ENCODE results near the gene TCTN1.
"Not testable (repeated sequence)": the region's sequence is repeated elsewhere in the genome, so short reads cannot be mapped to it uniquely, and the experiment has no call there.

TCTN1 gene

DNA sequence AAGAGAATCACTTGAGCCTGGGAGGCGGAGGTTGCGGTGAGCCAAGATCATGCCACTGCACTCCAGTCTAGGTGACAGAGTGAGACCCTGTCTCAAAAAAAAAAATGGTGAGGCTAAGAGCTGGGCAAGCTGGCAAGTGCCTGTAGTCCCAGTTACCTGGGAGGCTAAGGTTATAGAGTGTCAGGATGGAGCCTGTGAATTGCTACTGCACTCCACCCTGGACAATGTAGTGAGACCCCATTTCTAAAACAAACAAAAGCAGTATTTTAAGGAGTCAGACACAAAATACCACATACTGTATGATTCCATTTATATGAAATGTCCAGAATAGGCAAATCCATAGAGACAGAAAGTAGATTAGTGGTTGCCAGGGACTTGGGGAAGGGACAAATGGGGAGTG lies 26.8 kb upstream of the TCTN1 start:
- not testable (repeated sequence) for DNase-seq

DNA sequence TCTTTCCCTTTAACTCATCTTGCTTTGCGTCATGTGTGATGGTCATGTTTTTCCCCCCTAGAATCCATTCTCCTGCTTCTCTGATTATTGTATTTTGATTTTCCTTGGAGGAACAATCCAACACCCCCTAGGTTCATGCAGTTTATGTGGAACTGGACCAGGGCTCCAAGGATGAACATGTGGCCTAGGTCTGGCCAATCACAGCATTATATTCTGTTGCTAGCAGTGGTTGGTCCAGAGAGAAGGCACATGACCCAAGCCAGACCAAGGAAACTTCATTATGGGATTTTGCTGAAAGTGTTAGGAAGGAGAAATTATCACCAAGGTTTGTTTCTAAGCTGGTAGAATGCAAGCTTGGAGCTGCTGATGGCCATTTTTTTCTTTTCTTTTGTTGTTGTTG lies 23.9 kb upstream of the TCTN1 start:
- no peak for DNase-seq

DNA sequence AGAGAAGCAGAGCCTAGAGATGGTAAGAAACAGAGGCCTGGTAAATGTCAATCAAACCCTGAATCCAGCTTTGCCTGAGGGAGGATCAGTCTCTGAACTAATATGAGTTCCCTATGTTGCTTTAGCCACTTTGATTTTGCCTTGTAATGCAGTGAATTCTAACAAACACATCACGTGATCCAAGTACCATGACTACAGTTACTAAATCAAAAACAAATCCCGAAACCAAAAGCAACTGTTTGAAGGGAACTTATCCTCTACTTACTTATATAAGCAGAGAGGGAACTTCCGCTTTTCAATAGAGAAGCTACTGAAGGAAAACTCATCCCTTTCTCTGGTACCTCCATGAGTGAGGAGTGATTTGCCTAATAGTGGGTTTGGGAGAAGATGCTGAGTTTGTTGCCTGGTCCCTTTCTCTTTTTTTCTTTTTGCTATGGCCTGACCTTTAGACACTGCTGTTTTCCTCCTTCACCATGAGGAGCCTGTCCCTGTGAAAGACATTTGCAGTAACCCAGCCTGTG lies 23.1 kb upstream of the TCTN1 start:
- DNase-seq, result no peak

DNA sequence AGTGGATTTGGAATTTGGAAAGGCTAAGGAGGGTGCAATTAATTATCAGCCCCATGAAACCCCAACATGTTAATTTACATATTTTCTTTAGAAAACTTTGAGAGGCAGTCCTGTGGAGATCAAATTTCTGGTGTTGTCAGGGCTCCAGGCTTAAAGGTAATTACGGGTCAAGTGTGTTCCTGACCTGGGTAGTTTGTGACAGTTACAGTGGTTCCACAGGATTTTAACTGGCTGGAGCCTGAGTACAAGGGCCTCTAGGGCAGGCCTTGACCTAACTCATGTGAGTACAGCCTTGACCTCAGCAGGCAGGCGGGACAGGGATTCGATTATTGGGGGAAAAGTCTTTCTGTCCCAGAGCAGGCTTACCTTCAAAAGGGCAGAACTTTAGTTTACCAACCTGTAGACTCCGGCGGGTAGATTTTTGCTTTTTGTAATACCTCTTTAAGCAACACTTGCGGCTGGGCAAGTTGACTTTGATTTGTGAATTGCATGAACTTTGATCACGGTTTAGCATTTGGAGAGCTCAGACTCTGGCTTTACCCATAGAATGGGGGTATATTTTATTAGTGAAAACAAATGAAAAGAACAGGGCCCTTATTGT lies 22.4 kb upstream of the TCTN1 start:
- DNase-seq, result no peak

DNA sequence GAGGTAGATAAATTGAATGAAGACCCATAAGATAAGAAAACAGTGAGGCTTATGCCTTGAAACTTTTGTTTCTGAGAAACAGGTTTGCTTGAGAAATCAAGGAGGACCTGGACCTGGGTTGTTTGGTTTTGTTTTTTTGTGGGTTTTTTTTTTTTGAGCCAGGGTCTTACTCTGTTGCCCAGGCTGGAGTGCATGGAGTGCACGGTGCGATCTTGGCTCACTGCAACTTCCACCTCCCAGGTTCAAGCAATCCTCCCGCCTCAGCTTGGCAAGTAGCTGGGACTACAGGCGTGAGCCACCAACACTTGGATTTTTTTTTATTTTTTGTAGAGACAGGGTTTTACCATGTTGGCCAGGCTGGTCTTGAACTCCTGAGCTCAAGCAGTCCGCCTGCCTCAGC lies 21.9 kb upstream of the TCTN1 start:
- DNase-seq, result no peak

DNA sequence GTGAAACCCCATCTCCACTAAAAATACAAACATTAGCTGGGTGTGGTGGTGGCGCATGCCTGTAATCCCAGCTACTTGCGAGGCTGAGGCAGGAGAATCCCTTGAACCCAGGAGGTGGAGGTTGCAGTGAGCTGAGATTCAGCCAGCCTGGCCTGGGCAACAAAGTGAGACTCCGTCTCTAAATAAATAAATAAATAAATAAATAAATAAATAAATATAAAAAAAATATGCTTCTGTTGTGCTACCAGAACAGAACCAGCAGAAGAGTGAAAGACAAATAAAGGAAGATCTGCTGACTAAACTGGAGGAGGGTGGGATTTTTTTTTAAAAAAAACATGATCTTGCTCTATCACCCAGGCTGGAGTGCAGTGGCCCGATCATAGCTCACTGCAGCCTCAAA lies 21.0 kb upstream of the TCTN1 start:
- not testable (repeated sequence) for DNase-seq

DNA sequence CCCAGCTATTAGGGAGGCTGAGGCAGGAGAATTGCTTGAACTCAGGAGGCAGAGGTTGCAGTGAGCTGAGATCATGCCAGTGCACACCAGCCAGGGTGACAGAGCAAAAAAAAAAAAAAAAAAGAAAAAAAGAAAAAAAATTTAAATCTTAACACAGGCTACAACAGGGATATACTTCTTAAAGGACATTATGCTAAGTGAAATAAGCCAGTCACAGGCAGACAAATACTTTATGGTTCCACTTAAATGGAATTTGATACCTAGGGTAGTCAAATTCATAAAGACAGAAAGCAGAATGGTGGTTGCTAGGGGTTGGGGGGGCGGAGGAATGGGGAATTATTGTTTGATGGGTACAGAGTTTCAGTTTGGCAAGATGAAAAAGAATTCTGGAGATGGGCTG lies 16.0 kb upstream of the TCTN1 start:
- no peak for DNase-seq

DNA sequence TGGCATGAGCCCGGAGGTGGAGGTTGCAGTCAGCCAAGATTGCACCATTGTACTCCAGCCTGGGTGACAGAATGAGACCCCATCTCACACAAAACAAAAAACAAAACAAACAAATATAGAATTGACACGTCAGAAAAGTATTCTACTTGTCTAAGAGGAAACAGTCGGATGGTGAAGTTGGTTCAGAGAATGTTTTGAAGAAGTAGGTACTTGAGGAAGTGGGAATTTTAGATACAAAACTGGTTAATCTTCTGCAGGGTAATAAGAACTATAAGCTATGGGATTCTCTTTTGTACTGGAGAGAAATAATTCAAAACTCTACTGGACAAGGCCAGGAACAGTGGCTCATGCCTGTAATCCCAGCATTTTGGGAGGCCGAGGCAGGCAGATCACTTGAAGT lies 14.6 kb upstream of the TCTN1 start:
- no peak for DNase-seq

DNA sequence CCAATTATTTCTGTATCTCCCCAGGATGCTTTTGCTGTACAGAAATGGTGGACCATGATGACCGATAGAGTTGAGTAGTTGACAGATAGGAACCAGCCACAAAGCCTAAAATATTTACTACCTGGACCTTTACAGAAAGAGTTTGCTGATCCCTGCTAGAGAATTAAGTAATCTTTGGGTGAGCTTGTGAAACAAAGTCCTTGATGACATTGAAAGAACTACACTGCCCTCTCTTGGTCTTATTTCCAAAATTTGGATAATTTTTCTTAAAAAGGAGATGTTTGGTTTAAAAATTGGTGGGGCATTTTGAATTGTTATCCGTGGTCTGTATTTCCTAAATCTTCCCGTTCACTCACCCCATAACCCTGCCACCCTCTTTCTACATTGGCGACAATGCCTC lies 13.7 kb upstream of the TCTN1 start:
- DNase-seq, result no peak

DNA sequence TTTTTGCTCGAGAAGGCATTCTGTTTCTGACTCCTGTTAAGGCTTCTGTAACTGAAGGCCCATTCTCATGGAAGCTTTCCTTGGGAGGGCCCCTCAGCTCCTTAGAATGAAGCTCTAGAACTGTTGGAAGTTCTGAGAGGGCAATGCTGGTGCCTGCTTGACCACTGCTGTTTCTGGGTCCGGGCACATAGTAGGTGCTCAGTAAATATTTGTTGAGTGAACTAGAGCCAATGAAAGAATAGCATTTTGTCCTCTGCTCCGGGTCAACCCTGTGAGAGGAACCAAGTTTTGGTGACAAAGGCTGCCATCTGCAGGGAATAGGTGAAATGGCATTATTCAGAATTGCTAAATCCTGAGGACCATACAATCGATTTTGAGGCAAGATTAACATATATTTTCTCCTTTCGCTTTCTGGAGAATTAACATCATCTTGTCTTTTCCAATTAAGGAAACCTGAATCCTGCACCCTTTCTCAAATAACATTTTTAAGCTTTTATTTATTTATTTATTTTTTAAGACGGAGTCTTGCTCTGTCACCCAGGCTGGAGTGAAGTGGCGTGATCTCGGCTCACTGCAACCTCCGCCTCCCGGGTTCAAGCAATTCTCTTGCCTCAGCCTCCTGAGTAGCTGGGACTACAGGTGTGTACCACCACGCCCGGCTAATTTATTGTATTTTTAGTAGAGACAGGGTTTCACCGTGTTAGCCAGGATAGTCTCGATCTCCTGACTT lies 11.7 kb upstream of the TCTN1 start:
- not testable (repeated sequence) for DNase-seq

DNA sequence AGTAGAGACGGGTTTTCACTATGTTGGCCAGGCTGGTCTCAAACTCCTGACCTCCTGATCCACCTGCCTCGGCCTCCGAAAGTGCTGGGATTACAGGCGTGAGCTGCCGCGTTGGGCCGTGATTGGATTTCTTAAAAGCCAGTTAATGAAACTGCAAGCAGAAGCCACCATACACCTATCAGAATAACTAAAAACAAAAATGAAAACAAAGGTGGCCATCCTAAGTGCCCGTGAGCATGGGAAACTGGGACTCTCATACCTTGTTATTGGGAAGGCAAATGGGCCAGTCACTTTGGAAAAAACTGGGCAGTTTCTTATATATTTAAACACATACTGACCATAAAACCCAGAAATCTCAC lies 7.7 kb upstream of the TCTN1 start:
- no peak for DNase-seq

DNA sequence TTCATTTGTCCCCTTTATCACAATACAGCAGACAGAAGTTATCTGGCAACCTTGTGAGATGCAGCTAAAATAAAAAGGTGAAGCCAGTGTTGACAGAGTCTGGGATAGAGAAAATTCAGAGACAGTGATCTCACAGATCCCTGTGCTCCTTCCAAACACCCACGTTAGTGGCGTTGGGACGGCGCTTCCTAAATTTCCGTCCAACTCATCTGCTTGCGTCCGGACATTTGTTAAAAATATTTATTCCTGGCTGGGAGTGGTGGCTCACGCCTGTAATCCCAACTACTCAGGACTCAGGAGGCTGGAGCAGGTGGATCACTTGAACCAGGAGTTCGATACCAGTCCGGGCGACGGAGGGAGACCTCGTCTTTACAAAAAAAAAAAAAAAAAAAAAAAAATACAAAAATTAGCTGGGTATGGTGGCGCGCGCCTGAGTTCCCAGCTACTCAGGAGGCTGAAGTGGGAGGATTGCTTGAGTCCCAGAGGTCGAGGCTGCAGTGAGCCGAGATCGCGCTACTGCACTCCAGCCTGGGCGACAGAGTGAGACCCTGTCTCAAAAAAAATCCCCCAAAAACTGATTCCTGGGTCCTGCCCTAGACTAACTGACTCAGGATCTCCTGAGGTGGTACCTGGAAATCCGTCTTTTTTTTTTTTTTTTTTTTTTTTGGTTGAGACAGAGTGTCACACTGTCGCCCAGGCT lies 708 bp upstream of the TCTN1 start:
- no peak for DNase-seq

DNA sequence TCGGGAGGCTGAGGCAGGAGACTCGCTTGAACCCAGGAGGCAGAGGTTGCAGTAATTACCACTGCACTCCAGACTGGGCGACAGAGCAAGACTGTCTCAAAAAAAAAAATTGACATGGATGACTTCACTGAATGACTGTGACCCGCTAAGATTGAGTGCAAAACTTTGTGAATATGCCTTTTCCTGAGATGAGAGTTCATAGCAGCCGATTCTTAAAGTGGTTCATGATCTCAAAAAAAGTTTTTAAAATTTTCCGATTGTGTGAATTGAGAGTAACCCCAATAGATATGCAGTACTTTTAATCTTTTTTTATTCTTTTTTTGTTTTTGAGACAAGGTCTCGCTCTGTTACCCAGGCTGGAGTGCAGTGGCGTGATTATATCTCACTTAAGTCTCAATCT lies 1.2 kb downstream of the TCTN1 start:
- DNase-seq, result no peak

DNA sequence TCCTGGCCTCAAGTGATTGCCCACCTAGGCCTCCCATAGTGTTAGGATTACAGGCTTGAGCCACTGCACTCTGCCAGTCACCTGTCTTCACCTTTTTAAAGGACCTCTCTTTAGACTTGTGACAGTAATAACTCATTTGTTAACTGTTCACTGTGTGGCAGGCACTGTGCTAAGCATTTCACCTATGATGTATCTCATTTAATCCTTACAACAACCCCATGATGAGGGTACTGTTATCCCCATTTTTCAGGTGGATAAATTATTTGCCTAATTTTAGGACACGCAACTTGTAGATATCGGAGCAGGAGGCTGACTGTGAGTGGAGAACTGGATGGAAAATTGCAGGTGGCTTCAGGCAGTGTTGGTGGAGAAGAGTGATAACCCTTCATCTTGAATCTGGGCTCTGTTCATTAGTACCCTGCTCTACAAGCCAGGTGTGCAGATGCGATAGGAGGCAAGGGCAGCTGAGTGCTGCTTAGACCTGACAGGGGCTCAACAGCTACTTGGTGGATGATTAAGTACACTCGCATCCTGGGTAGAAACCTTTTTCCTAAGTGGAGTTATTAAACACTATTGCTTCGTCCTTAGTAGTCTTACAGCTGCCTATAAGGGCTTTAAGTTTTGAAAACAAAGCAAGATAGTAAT lies 2.7 kb downstream of the TCTN1 start:
- no peak for DNase-seq

DNA sequence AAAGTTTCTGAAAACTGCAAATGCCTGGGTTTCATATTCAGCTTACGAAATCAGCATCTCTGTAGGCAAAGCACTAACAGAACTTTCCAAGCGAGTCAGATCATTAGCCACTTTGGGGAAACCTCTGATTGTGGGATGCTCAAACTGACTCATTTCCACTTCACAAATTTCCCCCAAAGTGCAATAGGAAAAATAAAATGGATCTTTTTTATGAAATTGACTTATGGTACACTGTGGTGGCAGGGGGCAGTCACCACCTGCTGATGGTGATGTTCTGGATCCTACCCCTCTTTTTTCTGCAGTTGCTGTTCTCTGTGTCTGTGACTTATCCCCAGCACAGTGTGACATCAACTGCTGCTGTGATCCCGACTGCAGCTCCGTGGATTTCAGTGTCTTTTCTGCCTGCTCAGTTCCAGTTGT lies 5.6 kb downstream of the TCTN1 start:
- DNase-seq, result no peak

DNA sequence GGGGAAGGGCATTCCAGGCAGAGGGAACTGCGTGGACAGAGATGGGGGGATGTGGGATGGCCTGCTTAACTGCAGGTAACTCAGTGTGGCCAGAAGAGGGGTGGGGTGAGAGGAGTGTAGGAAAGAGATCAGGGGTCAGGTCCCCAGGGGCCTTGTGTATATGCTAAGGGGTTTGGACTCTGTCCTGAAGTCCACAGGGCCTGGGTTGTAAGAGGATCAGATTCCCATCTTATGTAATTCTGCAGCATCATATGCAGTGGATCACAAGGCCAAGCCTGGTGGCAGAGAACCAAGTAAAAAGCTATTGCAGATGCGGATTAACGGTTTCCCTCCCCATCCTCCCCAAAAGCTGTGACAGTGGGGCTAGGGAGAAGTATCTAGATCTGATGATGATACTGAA lies 8.7 kb downstream of the TCTN1 start:
- no peak for DNase-seq

DNA sequence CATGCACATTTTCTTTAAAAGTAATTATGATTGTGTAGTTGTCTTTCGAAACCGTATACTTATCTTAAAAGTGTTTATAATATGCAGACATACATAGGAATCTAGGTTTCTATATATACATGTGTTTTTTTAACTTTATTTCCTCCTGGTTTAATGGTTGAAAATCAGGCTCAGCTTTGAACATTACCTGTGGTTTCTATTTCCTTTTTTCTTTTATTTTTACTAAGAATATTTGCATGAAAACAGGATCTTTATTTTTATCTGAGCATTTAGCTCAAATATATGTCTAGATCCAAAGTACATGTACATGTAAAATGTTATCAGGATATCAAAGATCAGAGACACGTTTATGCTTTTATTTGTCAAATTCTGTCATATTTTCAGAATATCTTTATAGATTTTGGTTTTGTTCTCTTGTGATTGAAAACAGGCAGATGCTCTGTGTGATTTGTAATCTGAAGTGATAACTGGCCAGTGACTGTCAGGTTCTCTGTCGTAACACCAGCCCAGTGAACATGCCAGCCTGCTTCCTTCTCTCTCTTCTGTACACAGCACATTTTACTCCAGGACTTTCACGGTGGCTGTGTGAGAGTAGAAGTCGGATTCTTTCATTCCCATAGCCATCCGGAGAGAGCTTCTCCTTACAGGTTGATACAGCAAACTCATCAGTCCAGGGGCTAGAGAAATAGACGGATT lies 13.7 kb downstream of the TCTN1 start:
- no peak for DNase-seq

DNA sequence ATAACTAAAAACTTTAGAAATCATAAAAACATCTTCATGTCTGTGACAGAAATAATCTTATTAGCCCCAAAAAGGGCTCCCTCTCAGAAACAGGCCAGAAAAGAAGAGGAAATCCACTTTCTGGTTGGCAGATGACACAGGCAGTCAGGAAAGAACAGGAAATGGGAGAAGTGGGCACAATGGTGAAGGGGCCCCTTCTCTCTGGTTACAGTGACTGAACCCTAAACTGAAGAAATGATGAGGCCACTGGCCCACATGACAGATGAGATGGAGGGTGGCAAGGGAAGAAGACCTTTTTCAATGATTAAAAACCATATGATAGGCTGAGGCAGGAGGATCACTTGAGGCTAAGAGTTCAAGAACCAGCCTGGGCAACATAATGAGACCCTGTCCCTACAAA lies 21.1 kb downstream of the TCTN1 start:
- DNase-seq, result no peak

DNA sequence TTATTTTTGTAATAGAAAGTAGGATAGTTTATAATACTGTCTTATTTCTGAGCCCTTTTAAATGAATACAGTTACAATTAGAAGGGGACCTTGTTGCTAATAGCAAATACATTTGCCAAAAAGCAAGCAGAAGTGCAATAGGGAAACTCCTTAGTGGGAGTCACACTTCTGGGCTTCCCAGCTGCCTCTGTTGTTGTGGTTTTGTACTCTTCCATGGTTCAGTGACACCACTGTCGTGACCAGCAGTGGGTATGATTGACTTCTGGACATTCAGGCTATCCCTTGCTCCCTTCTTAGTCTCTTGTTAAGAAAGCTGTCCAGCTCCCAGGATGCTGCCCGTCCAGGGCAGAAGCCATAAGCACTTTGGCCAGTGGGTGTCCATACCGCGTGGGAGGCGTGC lies 22.6 kb downstream of the TCTN1 start:
- no peak for DNase-seq

DNA sequence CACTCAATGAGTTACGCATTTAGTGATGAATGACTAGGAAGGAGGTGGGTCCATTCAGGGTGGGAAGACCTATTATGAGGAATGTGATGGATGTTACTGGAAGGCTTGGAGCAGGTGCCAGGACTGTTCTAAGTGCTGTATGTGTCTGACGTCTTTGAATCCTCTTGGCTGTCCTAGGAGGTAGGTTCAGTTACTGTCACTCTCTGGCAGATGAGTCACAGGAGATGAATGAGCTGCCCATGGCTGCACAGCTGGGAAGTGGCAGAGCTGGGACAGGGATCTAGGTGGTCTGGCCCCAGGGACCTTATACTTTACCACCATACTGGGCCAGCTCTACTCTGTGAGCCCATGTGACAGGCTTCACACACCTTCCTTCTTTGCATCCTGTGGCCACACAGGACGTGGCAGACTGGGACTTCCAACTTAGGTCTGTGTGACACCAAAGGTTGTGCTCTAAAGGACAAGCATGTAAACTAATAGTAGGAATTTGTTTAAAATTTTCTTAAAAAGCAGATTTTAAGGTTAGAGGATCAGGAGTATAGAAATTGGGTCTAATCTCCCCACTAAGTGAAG lies 24.0 kb downstream of the TCTN1 start:
- DNase-seq, result no peak

DNA sequence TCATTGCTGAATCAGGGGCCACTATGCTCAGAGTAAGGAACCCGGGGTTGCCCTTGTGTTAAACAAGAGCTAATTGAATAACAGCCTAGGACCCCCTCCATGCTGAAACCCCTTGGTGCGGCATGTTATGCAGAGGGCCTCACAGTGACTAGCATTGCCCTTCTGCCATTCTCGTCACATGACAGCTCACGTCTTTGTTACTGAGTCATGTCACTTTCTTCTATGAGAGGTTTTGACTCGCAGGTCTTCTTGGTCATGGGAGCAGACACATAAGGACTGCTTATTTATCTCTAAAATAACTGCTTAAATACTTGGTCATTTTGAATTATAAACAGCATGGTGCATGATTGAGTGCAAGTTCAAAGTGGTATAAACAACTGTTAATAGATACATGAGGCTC lies 24.9 kb downstream of the TCTN1 start:
- DNase-seq, result no peak

DNA sequence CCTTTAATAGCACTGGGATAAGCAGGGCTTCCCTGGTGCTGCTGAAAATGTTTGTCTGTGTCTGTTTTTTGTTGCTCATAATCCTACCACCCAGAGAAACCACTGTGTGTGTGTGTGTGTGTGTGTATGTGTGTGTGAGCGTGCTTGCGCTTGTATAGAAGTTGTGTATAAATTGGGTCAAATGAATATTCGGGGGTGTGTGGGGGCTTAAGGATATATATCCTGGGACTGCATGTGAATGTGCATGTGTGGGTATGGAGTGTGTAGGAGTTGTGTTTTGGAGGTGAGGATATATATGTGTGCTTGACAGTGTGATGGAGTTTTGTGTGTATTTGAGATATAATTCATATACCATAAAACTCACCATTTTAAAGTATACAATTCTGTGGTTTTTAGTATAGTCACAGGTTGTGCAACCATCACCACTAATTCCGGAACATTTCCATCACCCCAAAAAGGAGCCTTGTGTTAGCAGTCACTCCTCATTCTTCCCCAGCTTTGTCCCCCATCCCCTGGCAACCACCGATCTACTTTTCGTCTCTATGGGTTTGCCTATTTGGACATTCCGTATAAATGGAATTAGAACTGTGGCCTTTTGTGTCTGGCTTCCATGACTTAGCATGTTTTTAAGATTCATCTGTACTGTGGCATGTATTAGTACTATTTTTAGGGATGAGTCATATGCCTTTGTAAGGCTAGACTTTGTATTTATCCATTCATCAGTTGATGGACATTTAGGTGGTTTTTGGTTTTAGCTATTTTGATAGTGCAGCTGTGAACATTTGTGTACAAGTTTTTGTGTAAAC lies 25.6 kb downstream of the TCTN1 start:
- DNase-seq, result no peak
